Breast epithelium (tissue), 4 donors: ENCODE results near the gene SHB. TPM values are rescaled to one million over a fixed set of nuclear protein-coding genes. Genes with fewer than 3 reads are reported as not detected.

Experiments
- DNase-seq, 2 donors: peaks; one replicate each; pipeline ENCODE4 v3.0.0-alpha.2; 2019; ENCODE audit warnings: low spot score in 2 of 2
- H3K27ac ChIP-seq, 2 donors: fragments of 200-600 bp; sonication (generic) in 1 of 2; one replicate each; pipeline ENCODE4 v1.5.1; 2016 to 2019; ENCODE audit warnings: mild to moderate bottlenecking in 1 of 2
- H3K27me3 ChIP-seq, 2 donors: fragments of 200-600 bp; sonication (generic) in 1 of 2; one replicate each; pipeline versions ENCODE4 v1.5.1 to v1.6.0; 2017 to 2019; ENCODE audit warnings: control low read depth in 1 of 2, mild to moderate bottlenecking in 1 of 2
- H3K36me3 ChIP-seq: fragments of 200-600 bp; one replicate; pipeline ENCODE4 v1.5.1; 2019
- H3K4me1 ChIP-seq, 2 donors: fragments of 200-600 bp; sonication (generic); one replicate each; pipeline ENCODE4 v1.5.1; 2016 to 2019; ENCODE audit warnings: control low read depth in 1 of 2
- H3K4me3 ChIP-seq, 3 donors: fragments of 200-600 bp; sonication (generic); 1 replicate in 2 of 3; 2 replicates in 1 of 3; pipeline ENCODE4 v1.5.1; 2016 to 2019; ENCODE audit warnings: mild to moderate bottlenecking in 3 of 3, moderate library complexity in 2 of 3
- H3K9me3 ChIP-seq, 2 donors: fragments of 200-600 bp; sonication (generic) in 1 of 2; one replicate each; pipeline ENCODE4 v1.5.1; 2016 to 2019; ENCODE audit warnings: control low read depth in 1 of 2
- POLR2A ChIP-seq: fragments of 450-650 bp; IDR thresholded peaks from one replicate; pipeline ENCODE4 v1.6.1; 2016; ENCODE audit warnings: antibody characterized with exemption, mild to moderate bottlenecking, moderate library complexity
- POLR2AphosphoS5 ChIP-seq, 3 donors: sonication (generic); formaldehyde crosslinking; IDR thresholded peaks; one replicate each; pipeline ENCODE4 v1.6.1; 2017; ENCODE audit warnings: antibody characterized with exemption in 3 of 3
- intact Hi-C: fragments of 100-400 bp; cut with DNase I; formaldehyde crosslinking; loops from one replicate; pipeline ENCODE4 v1.15.1; 2023; ENCODE audit warnings: low total_unique reads
- total RNA-seq, 3 donors: library from RNA; depleted of rRNA; stranded (reverse); fragments of >200 nt; gene quantifications; one replicate each; pipeline ENCODE4 v1.1.0, GENCODE V29; 2016
- TF ChIP-seq, protein P1 (sequence below), 3 donors: fragments of 450-650 bp; IDR thresholded peaks; one replicate each; pipeline ENCODE4 v1.5.1; 2016 to 2017; ENCODE audit warnings: antibody characterized with exemption in 3 of 3, mild to moderate bottlenecking in 3 of 3, moderate library complexity in 3 of 3

Gene SHB
- total RNA-seq, 3 donors from 2014 or later: 3.8 to 18.7 (median 17.9) TPM

GRCh38 chr9:38009990-38010389 is 59.0 kb downstream of the SHB start:
- Histone ChIP-seq H3K27ac (no peak overlapping the region), H3K4me1 (peaks cover 7 to 9% of the 10 kb centered on the region in 2 donors), H3K4me3 (no peak overlapping the region), H3K36me3 (no peaks in the 10 kb centered on the region), H3K27me3 (no peaks in the 10 kb centered on the region), H3K9me3 (no peaks in the 10 kb centered on the region)
- DNase-seq: no peak
- intact Hi-C loops: loop anchor here (10.0 kb wide), 1 partner anchor 55 kb away; the partner anchor contains the start of gene SHB
- TF ChIP-seq POLR2AphosphoS5 (IDR thresholded peaks at IDR 0.05) (no peak), POLR2A (no peak)
- TF ChIP-seq, protein P1, sequence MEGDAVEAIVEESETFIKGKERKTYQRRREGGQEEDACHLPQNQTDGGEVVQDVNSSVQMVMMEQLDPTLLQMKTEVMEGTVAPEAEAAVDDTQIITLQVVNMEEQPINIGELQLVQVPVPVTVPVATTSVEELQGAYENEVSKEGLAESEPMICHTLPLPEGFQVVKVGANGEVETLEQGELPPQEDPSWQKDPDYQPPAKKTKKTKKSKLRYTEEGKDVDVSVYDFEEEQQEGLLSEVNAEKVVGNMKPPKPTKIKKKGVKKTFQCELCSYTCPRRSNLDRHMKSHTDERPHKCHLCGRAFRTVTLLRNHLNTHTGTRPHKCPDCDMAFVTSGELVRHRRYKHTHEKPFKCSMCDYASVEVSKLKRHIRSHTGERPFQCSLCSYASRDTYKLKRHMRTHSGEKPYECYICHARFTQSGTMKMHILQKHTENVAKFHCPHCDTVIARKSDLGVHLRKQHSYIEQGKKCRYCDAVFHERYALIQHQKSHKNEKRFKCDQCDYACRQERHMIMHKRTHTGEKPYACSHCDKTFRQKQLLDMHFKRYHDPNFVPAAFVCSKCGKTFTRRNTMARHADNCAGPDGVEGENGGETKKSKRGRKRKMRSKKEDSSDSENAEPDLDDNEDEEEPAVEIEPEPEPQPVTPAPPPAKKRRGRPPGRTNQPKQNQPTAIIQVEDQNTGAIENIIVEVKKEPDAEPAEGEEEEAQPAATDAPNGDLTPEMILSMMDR (IDR thresholded peaks at IDR 0.05): no peak

- peaks cover 8 to 12% of the 10 kb centered on the region in 2 donors for H3K4me1 ChIP-seq
- H3K9me3 ChIP-seq: no peaks in the 10 kb centered on the region
- no peak overlapping the region for H3K4me3 ChIP-seq
- DNase-seq: no peak
- intact Hi-C loops: no loop called here
- H3K36me3 ChIP-seq: no peaks in the 10 kb centered on the region
- H3K27me3 ChIP-seq: no peaks in the 10 kb centered on the region
- TF ChIP-seq POLR2A (no peak), POLR2AphosphoS5 (IDR thresholded peaks at IDR 0.05) (no peak)
- TF ChIP-seq, protein P1 (IDR thresholded peaks at IDR 0.05): no peak
- H3K27ac ChIP-seq: peak overlapping the region; percentile 65 to 84
These were observed 60.0 kb downstream of the SHB start for GRCh38 chr9:38009035-38009501.

GRCh38 chr9:38008168-38009034 is 60.6 kb downstream of the SHB start:
- Histone ChIP-seq H3K4me1 (peaks cover 8 to 12% of the 10 kb centered on the region in 2 donors), H3K27ac (peak overlapping the region; percentile 65 to 84), H3K36me3 (no peaks in the 10 kb centered on the region), H3K9me3 (no peaks in the 10 kb centered on the region), H3K4me3 (no peak overlapping the region), H3K27me3 (no peaks in the 10 kb centered on the region)
- TF ChIP-seq POLR2AphosphoS5 (IDR thresholded peaks at IDR 0.05) (no peak), POLR2A (no peak)
- TF ChIP-seq, protein P1 (IDR thresholded peaks at IDR 0.05): no peak
- peak in 1 of 2 donors; percentile 64 for DNase-seq
- intact Hi-C loops: no loop called here

DNA sequence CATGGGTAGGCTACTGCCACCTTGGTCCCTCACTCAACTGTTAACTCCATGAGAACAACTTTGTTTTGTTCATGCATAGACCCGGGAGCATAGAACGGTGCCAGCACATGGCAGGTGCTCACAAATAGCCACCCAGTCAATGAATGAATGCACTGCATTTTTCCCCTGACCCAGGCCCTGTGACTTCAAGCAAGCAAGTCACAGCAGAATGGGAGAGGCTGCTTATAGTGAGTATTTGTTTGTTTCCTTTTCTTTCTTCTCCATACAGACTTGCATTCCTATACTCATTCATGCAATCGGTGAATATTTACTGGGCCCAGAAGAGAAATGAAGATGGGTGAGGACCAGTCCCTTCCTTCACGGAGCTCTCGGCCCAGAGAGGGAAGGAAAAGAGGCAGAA is 62.0 kb downstream of the SHB start:
- H3K4me3 ChIP-seq: no peak overlapping the region
- no peaks in the 10 kb centered on the region for H3K36me3 ChIP-seq
- TF ChIP-seq, protein P1 (IDR thresholded peaks at IDR 0.05): no peak
- H3K4me1 ChIP-seq: peaks cover 8 to 12% of the 10 kb centered on the region in 2 donors
- H3K27ac ChIP-seq: no peak overlapping the region
- DNase-seq: no peak
- intact Hi-C loops: loop anchor here (2.0 kb wide), 1 partner anchor 92 kb away; no protein-coding TSS in a partner anchor
- H3K9me3 ChIP-seq: no peaks in the 10 kb centered on the region
- H3K27me3 ChIP-seq: no peaks in the 10 kb centered on the region

DNA sequence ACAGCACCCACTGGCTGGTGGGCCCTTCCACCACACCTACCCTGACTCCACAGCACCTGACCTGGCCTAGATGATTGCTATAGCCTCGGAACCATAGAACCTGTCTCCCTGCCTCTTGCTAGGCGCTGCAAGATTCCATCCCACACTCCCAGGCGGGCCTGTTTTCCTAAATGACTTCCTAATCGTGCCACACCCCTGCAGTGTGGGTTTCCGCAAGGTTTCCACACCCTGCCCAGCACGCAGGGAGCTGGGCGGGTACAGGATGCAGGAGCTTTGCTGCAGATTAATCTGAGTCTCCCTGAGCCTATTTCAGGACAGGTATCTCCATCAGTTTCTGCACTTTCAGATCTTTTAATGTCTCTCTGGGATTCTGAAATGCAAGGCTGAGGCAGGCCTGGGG is 62.9 kb downstream of the SHB start:
- H3K27ac ChIP-seq: peak overlapping the region in 1 of 2 donors; percentile 40
- no peak for TF ChIP-seq POLR2AphosphoS5 (IDR thresholded peaks at IDR 0.05)
- TF ChIP-seq POLR2A: no peak
- TF ChIP-seq, protein P1 (IDR thresholded peaks at IDR 0.05): no peak
- intact Hi-C loops: loop anchor here (2.0 kb wide), 1 partner anchor 91 kb away; no protein-coding TSS in a partner anchor
- no peaks in the 10 kb centered on the region for H3K27me3 ChIP-seq
- no peaks in the 10 kb centered on the region for H3K9me3 ChIP-seq
- H3K4me3 ChIP-seq: no peak overlapping the region
- H3K4me1 ChIP-seq: peaks cover 8 to 12% of the 10 kb centered on the region in 2 donors
- DNase-seq: no peak
- H3K36me3 ChIP-seq: no peaks in the 10 kb centered on the region
